ENCODE measurements around the gene MYOM1.
"Not testable (repeated sequence)": the region's sequence is repeated elsewhere in the genome, so short reads cannot be mapped to it uniquely, and the experiment has no call there.

The MYOM1 gene

GRCh38 chr18:3088449-3088848 is 131.3 kb downstream of the MYOM1 start:
- WGBS = 84% methylated on average over 3 of the region's 3 CpGs
- H3K9ac ChIP-seq (ENCODE audit: low read depth, low read length) = no peak overlapping the region
- peaks cover 15% of the 10 kb centered on the region; the same call in 1 of the 2 replicates for H3K4me1 ChIP-seq (ENCODE audit: insufficient read depth, low read length)
- no peaks in the 10 kb centered on the region for H3K9me3 ChIP-seq (ENCODE audit: insufficient read depth, low read depth, low read length)
- H3K27me3 ChIP-seq (ENCODE audit: insufficient read depth, low read length) = no peaks in the 10 kb centered on the region
- H3K36me3 ChIP-seq (ENCODE audit: insufficient read depth, low read length) = no peaks in the 10 kb centered on the region
- H3K4me3 ChIP-seq (ENCODE audit: low read length) = no peak overlapping the region
- H3K27ac ChIP-seq (ENCODE audit: low read depth, low read length) = no peak overlapping the region

DNA sequence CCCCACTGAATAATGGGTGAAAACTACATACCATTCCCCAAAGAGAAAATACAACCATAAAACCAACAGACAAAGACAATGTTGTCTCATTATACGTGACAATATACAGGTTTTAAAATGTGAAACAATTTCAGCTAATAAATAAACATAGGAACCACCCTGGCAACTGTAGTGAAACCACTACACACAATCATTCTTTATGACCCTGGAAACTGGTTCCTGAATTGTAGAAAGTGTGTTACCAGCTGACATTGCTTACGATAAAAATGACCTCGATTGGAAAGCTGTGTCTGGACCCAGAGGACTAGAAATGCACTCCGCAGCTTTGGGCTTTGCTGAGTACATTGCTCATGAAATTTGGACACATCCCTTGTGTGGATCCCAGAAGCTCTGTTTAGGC is 132.9 kb downstream of the MYOM1 start:
- no peak overlapping the region for H3K27ac ChIP-seq (ENCODE audit: low read depth, low read length)

GRCh38 chr18:3085612-3086011 is 134.2 kb downstream of the MYOM1 start:
- no peaks in the 10 kb centered on the region for H3K36me3 ChIP-seq (ENCODE audit: insufficient read depth, low read length)
- H3K9ac ChIP-seq (ENCODE audit: low read depth, low read length) = no peak overlapping the region
- no peaks in the 10 kb centered on the region for H3K9me3 ChIP-seq (ENCODE audit: insufficient read depth, low read depth, low read length)
- H3K27ac ChIP-seq (ENCODE audit: low read depth, low read length) = no peak overlapping the region
- H3K4me3 ChIP-seq (ENCODE audit: low read length) = no peak overlapping the region
- WGBS = 100% methylated on average over 1 of the region's 1 CpG
- no peaks in the 10 kb centered on the region for H3K27me3 ChIP-seq (ENCODE audit: insufficient read depth, low read length)
- peaks cover 15% of the 10 kb centered on the region; the same call in 1 of the 2 replicates for H3K4me1 ChIP-seq (ENCODE audit: insufficient read depth, low read length)

More for the DNA sequence above, 132.9 kb downstream of the MYOM1 start:
- Histone ChIP-seq H3K27me3 (ENCODE audit: insufficient read depth, low read length) (no peaks in the 10 kb centered on the region), H3K4me1 (ENCODE audit: insufficient read depth, low read length) (peaks cover 15% of the 10 kb centered on the region; the same call in 1 of the 2 replicates), H3K9ac (ENCODE audit: low read depth, low read length) (no peak overlapping the region), H3K4me3 (ENCODE audit: low read length) (no peak overlapping the region), H3K9me3 (ENCODE audit: insufficient read depth, low read depth, low read length) (no peaks in the 10 kb centered on the region), H3K36me3 (ENCODE audit: insufficient read depth, low read length) (no peaks in the 10 kb centered on the region)
- 97% methylated on average over 4 of the region's 4 CpGs for WGBS

GRCh38 chr18:3084206-3084605 is 135.6 kb downstream of the MYOM1 start:
- Histone ChIP-seq H3K27me3 (ENCODE audit: insufficient read depth, low read length) (no peaks in the 10 kb centered on the region), H3K9ac (ENCODE audit: low read depth, low read length) (no peak overlapping the region), H3K4me3 (ENCODE audit: low read length) (no peak overlapping the region), H3K9me3 (ENCODE audit: insufficient read depth, low read depth, low read length) (no peaks in the 10 kb centered on the region), H3K36me3 (ENCODE audit: insufficient read depth, low read length) (no peaks in the 10 kb centered on the region), H3K27ac (ENCODE audit: low read depth, low read length) (no peak overlapping the region), H3K4me1 (ENCODE audit: insufficient read depth, low read length) (peaks cover 15% of the 10 kb centered on the region; the same call in 1 of the 2 replicates)
- 75% methylated on average over 3 of the region's 3 CpGs for WGBS

DNA sequence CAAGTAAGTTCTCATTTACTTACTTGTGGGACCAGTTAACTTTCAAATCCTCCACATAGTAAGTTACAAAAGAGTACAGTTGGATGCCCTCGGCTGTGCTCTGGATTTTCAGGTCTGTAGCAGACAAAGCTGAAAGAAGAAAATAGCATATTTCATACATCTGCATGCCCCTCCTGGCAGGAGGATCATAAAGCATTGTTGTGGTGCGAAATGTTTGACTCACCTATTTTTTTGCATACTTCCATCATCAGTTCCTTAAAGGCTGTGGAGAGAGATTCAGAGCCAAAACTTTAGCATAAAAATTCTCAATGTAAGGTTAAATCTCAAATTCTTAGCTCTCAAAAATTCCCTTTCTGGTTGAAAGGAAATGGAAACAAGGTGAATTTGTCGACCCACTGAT is 136.0 kb downstream of the MYOM1 start:
- H3K27me3 ChIP-seq (ENCODE audit: insufficient read depth, low read length) = no peaks in the 10 kb centered on the region
- H3K36me3 ChIP-seq (ENCODE audit: insufficient read depth, low read length) = no peaks in the 10 kb centered on the region
- H3K27ac ChIP-seq (ENCODE audit: low read depth, low read length) = no peak overlapping the region
- H3K9me3 ChIP-seq (ENCODE audit: insufficient read depth, low read depth, low read length) = no peaks in the 10 kb centered on the region
- H3K9ac ChIP-seq (ENCODE audit: low read depth, low read length) = no peak overlapping the region
- peaks cover 14% of the 10 kb centered on the region; the same call in 1 of the 2 replicates for H3K4me1 ChIP-seq (ENCODE audit: insufficient read depth, low read length)
- H3K4me3 ChIP-seq (ENCODE audit: low read length) = no peak overlapping the region
- WGBS = 86% methylated on average over 2 of the region's 3 CpGs

- Histone ChIP-seq H3K27ac (ENCODE audit: low read depth, low read length) (no peak overlapping the region), H3K36me3 (ENCODE audit: insufficient read depth, low read length) (no peaks in the 10 kb centered on the region), H3K27me3 (ENCODE audit: insufficient read depth, low read length) (no peaks in the 10 kb centered on the region), H3K4me3 (ENCODE audit: low read length) (no peak overlapping the region), H3K4me1 (ENCODE audit: insufficient read depth, low read length) (peaks cover 8% of the 10 kb centered on the region; the same call in 1 of the 2 replicates), H3K9ac (ENCODE audit: low read depth, low read length) (no peak overlapping the region), H3K9me3 (ENCODE audit: insufficient read depth, low read depth, low read length) (no peaks in the 10 kb centered on the region)
- 79% methylated on average over 3 of the region's 3 CpGs for WGBS
Observed at GRCh38 chr18:3081584-3081991, 138.2 kb downstream of the MYOM1 start.

DNA sequence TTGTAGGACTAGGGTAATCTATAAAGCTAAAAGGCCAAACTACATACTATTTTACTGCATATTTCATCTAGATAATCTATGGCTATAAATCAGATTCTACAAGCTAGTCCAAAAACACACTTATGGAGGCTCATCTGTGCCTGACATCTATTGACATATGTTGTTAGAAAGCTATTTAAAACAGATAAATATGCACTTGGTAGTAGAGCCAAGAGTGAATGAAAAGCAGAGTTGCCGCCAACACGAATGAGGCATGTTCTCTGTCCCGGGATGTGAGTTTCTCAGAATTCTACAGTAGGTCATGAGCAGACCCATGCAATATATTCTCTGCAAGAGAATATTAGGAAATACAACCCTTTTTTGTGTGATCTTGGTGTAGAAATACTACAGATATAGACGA is 140.1 kb downstream of the MYOM1 start:
- no peak overlapping the region for H3K9ac ChIP-seq (ENCODE audit: low read depth, low read length)
- WGBS = 93% methylated on average over 4 of the region's 4 CpGs
- H3K4me3 ChIP-seq (ENCODE audit: low read length) = no peak overlapping the region
- peaks cover 16% of the 10 kb centered on the region for H3K4me1 ChIP-seq (ENCODE audit: insufficient read depth, low read length)
- no peaks in the 10 kb centered on the region for H3K27me3 ChIP-seq (ENCODE audit: insufficient read depth, low read length)
- no peak overlapping the region for H3K27ac ChIP-seq (ENCODE audit: low read depth, low read length)
- H3K36me3 ChIP-seq (ENCODE audit: insufficient read depth, low read length) = no peaks in the 10 kb centered on the region
- H3K9me3 ChIP-seq (ENCODE audit: insufficient read depth, low read depth, low read length) = no peaks in the 10 kb centered on the region

DNA sequence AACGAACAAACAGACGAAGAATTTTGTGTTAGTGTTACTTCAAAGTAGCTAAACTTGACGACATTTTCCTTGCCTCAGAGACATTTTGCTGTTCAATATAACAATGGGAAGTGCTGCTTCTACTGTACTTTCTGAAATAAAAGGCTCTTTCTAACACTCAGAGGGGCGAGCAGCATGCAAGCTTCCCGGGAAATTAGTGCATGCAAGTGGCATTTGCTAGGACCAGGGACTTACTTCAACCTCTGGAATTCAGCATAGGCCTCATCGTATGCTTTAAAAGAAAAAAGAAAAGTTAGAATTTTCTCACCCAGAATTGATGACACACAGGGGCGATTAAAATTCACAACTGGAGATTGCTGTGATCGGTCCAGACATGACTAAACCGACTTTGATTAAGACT is 144.3 kb downstream of the MYOM1 start:
- no peak overlapping the region for H3K9ac ChIP-seq (ENCODE audit: low read depth, low read length)
- H3K4me1 ChIP-seq (ENCODE audit: insufficient read depth, low read length) = peaks cover 8% of the 10 kb centered on the region
- no peak overlapping the region for H3K4me3 ChIP-seq (ENCODE audit: low read length)
- WGBS = 59% methylated on average over 9 of the region's 9 CpGs
- H3K27ac ChIP-seq (ENCODE audit: low read depth, low read length) = no peak overlapping the region
- no peaks in the 10 kb centered on the region for H3K9me3 ChIP-seq (ENCODE audit: insufficient read depth, low read depth, low read length)
- H3K36me3 ChIP-seq (ENCODE audit: insufficient read depth, low read length) = no peaks in the 10 kb centered on the region
- no peaks in the 10 kb centered on the region for H3K27me3 ChIP-seq (ENCODE audit: insufficient read depth, low read length)

DNA sequence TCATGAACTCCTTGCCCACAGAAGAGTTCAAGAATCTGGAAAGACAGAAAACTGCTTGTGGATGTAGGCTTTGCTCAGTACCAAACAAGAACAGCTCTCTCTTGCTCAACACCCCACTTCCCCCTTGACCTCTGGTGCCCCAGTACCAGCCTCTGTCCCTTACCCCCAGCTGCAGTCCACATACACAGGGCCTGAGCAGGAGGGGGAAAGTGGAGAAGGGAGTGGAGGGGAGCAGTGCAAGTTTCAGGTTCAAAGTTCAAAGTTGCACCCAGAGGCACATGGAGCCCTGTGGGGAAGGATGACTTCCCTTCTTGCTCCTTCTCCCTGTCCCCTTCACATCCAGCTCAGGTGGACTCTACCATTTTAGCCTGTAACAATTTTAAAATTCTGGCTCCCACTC is 145.7 kb downstream of the MYOM1 start:
- peaks cover 8% of the 10 kb centered on the region for H3K4me1 ChIP-seq (ENCODE audit: insufficient read depth, low read length)
- no peak overlapping the region for H3K9ac ChIP-seq (ENCODE audit: low read depth, low read length)
- H3K4me3 ChIP-seq (ENCODE audit: low read length) = no peak overlapping the region
- no peak overlapping the region for H3K27ac ChIP-seq (ENCODE audit: low read depth, low read length)
- no peaks in the 10 kb centered on the region for H3K27me3 ChIP-seq (ENCODE audit: insufficient read depth, low read length)
- no peaks in the 10 kb centered on the region for H3K9me3 ChIP-seq (ENCODE audit: insufficient read depth, low read depth, low read length)
- no peaks in the 10 kb centered on the region for H3K36me3 ChIP-seq (ENCODE audit: insufficient read depth, low read length)

GRCh38 chr18:3073353-3073752 is 146.4 kb downstream of the MYOM1 start:
- not testable (repeated sequence) for H3K9me3 ChIP-seq (ENCODE audit: insufficient read depth, low read depth, low read length); H3K9ac ChIP-seq (ENCODE audit: low read depth, low read length); H3K27me3 ChIP-seq (ENCODE audit: insufficient read depth, low read length); H3K36me3 ChIP-seq (ENCODE audit: insufficient read depth, low read length); H3K4me1 ChIP-seq (ENCODE audit: insufficient read depth, low read length); H3K27ac ChIP-seq (ENCODE audit: low read depth, low read length); H3K4me3 ChIP-seq (ENCODE audit: low read length)
- over 99% methylated on average over 3 of the region's 3 CpGs for WGBS

DNA sequence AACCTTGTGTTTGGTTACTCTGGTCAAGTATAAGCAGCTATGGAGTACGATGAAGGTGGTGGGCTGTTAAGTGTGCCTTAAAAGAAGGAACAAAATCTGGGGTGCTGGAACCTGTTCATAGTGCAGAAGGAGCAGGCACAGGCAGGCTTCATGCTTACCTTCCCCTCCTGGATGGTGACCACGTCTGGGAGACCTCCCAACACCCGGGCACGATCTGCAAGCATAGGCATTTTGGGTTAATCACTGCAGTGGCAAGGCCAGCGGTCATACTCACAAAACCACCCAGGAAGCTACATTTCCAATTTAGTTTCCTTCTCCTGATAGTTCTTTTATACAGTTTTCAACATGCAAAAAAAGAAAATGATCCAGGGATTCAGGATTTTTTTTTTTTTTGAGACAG is 148.1 kb downstream of the MYOM1 start:
- Histone ChIP-seq H3K27me3 (ENCODE audit: insufficient read depth, low read length) (no peaks in the 10 kb centered on the region), H3K4me1 (ENCODE audit: insufficient read depth, low read length) (peaks cover 8% of the 10 kb centered on the region), H3K9me3 (ENCODE audit: insufficient read depth, low read depth, low read length) (no peaks in the 10 kb centered on the region), H3K4me3 (ENCODE audit: low read length) (no peak overlapping the region), H3K27ac (ENCODE audit: low read depth, low read length) (no peak overlapping the region), H3K9ac (ENCODE audit: low read depth, low read length) (no peak overlapping the region), H3K36me3 (ENCODE audit: insufficient read depth, low read length) (no peaks in the 10 kb centered on the region)
- 94% methylated on average over 5 of the region's 5 CpGs for WGBS

DNA sequence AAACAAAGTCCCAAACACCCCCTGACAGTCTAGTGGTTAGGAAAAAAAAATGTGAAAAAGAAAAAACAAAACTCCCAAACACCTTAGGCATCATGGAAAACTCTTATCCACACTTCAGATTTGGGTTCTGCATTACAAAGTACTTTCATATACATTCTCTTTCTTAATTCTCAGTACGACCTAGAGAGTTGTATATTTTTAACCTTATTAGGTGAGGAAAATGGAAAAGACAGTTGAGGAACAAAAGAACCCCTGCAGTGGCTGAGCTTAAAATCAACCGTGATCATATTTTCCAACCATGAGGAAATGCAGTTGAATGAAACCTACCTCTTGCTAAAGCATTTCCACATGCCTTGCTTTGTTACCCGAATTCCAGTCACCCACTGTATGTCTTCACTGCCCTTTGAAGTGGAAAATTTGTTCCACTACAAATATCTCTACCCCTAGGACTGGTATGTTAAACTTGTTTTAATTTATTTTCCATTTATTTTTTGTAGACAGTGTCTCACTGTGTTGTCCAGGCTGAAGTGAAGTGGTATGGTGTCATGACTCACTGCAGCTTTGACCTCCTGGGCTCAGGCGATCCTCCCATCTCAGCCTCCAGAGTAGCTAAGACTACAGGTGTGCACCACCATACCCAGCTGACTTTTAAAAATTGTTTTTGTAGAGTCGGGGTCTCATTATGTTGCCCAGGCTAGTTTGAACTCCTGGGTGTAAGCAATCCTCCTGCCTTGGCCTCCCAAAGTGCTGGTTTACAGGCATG is 149.9 kb downstream of the MYOM1 start:
- 82% methylated on average over 4 of the region's 5 CpGs for WGBS
- no peak overlapping the region for H3K9ac ChIP-seq (ENCODE audit: low read depth, low read length)
- H3K27ac ChIP-seq (ENCODE audit: low read depth, low read length) = no peak overlapping the region

More for the DNA sequence above, 149.9 kb downstream of the MYOM1 start:
- Histone ChIP-seq H3K27me3 (ENCODE audit: insufficient read depth, low read length) (no peaks in the 10 kb centered on the region), H3K4me3 (ENCODE audit: low read length) (no peak overlapping the region), H3K9me3 (ENCODE audit: insufficient read depth, low read depth, low read length) (no peaks in the 10 kb centered on the region), H3K36me3 (ENCODE audit: insufficient read depth, low read length) (no peaks in the 10 kb centered on the region), H3K4me1 (ENCODE audit: insufficient read depth, low read length) (no peaks in the 10 kb centered on the region)

All from HUES64 (cell line).